GM21528 (cell line): ENCODE measurements around the gene PLCD3.

Experiments used
- ATAC-seq: cut with Tn5 transposase; IDR thresholded peaks from one replicate; pipeline ENCODE4 v1.9.1; 2021; ENCODE audit warnings: mild to moderate bottlenecking, moderate library complexity; ENCODE audit not compliant: unreplicated experiment, low FRiP score

PLCD3 gene

GRCh38 chr17:45150911-45151809, 18.8 kb upstream of the PLCD3 start:
- no peak for ATAC-seq

GRCh38 chr17:45149669-45150664, 17.7 kb upstream of the PLCD3 start:
- no peak for ATAC-seq

DNA sequence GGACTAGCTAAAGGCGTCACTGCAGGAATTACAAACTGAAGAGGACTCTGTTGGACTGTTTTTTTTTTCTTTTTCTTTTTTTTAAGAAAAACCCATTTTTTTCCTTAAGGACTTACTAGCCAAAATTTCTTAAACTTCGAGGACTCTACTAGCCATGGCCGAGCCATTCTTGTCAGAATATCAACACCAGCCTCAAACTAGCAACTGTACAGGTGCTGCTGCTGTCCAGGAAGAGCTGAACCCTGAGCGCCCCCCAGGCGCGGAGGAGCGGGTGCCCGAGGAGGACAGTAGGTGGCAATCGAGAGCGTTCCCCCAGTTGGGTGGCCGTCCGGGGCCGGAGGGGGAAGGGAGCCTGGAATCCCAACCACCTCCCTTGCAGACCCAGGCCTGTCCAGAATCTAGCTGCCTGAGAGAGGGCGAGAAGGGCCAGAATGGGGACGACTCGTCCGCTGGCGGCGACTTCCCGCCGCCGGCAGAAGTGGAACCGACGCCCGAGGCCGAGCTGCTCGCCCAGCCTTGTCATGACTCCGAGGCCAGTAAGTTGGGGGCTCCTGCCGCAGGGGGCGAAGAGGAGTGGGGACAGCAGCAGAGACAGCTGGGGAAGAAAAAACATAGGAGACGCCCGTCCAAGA, 16.8 kb upstream of the PLCD3 start:
- peak; percentile 26 for ATAC-seq

- ATAC-seq, result peak; percentile 72
Measured at GRCh38 chr17:45148183-45149036, 16.1 kb upstream of the PLCD3 start, which contains the start of gene HEXIM1. Gene HEXIM1, plus strand, starts transcription at chr17:45148475. Its CDS starts 716 bp downstream, at chr17:45149191.

DNA sequence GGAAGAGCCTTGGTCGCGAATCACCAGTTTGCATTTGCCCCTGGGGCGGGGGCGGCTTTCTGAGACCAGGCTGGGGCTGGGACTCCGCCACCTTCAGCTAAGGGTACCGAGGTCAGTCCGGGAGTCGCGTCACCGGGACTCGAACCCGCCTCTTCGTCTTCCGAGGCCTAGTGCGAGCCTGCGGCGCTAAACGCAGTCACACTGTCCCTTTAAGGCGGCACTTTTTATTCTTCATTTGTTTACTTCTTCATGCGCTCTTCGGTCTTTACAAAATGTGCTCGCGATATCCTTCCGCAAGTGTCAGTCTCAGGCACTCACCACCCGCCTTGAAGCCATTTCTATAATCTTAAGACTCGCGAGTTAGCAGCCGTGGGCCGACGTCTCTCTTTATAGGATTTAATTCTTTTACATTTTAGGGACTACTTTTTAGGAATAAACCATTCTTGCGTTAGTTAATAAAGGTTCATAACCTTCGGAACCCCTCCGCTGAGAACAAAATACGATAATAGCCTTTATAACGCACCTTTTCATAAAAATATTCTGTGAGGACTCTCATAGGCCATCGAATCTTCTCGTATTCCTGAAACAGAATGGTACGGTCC, 15.4 kb upstream of the PLCD3 start:
- ATAC-seq, result no peak

DNA sequence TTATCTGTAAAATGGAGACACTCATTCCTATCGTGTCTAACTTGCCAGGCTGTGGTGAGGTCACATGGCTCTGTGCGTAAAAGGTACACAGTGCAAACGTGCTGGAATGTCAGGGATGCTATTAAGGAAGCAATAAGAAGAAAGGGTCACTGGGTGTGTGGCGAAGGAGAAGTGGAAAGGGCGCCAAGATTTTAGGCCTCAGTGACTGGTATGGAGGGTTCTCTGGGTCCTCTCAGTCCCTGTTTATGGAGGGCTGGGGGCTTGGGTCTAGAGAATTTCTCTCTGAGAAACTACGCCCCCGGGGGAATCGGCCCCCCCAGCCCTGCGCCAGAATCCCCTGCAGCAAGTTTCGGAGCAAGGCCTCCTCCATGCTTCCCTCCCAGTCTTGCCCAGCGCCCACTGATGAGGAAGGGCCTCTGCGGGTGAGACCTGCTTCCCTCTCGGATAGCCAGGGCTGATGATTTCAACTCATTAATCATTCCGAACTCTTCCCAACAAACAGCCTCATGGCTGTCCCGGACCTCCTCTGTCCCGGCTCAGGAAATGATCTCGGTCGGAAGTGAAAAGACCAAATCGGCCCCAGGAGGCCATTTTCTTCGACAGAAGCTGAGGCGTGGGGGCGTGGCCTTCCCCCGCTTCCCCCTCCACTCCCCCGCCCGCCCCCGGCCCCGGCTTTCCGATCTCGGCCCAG, 14.7 kb upstream of the PLCD3 start:
- ATAC-seq, result no peak

- ATAC-seq, result no peak
Measured at GRCh38 chr17:45146592-45146889, 14.2 kb upstream of the PLCD3 start.

DNA sequence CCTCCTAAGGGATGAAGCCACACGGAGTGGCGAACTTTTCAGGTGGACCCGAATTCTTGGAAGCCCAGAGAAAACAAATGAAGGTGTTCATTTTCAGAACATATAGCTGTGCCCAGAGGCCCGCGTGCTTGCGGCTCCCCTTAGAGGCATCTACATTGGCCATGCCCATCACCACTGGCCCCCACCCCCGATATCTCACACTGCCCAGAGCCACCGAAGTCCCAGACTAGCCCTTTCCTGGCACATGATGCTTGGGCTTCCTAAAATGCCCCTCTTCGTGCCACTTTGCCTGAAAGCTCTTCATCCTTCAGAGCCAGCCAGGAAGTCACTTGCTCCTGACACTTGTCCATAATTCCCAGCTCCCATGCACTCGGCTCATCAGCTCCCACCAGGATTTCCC, 13.9 kb upstream of the PLCD3 start:
- ATAC-seq, result no peak

- no peak for ATAC-seq
Measured at GRCh38 chr17:45145035-45145389, 12.7 kb upstream of the PLCD3 start.

GRCh38 chr17:45144199-45145034, 12.1 kb upstream of the PLCD3 start:
- no peak for ATAC-seq

- ATAC-seq, result no peak
Measured at GRCh38 chr17:45143767-45144198, 11.5 kb upstream of the PLCD3 start.

DNA sequence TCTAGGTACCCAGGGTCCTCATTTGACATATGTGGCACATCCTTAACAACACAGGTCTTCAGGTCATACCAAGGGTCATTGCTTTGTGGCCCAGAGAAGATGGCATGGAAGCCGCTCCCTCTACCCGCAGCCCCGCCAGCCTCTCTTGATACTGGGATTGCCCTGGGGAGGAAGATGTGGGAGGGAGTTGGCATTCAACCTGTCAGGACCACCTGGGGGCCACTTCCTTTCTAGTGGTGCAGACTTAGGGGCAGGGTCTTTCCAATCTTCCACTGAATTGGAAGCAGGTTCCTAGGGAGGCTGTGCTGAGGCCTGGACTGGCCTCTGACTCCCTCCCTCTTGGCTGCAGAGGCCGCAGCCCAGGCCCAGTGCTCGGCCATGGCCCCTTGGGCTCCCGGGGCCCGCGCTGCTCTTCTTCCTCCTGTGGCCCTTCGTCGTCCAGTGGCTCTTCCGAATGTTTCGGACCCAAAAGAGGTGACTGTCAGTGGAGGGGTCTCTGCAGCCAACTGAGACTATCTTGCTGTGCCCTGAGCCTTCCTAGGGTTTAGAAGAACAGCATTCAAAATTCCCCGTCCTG, 10.9 kb upstream of the PLCD3 start:
- ATAC-seq, result no peak

GRCh38 chr17:45139533-45139920, 7.2 kb upstream of the PLCD3 start:
- no peak for ATAC-seq

DNA sequence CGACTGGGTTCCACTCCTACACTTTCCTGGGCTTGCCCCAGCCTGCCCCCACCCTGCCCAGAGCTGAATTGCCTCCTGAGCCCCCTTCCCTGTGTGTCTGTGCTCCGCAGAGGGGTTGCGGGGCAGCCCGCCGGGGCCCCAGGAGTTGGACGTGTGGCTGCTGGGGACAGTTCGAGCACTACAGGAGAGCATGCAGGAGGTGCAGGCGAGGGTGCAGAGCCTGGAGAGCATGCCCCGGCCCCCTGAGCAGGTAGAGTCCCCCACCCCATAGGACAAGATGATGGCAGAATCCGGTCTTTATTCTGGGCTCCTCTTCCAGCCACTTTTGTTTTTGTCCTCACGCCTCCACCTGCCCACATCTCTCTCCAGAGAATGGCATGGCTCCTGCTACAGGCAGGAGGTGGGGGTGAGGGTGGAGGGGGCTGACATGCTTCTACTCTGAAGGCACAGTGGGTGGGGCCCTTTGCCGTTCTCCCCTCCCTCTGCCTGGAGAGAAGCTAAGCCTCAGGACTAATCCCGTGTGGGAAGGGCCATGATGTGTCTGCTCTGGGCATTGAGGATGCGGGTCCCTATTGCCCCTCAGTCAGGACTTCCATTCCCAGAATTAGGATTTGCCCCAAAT, 6.7 kb upstream of the PLCD3 start:
- no peak for ATAC-seq

DNA sequence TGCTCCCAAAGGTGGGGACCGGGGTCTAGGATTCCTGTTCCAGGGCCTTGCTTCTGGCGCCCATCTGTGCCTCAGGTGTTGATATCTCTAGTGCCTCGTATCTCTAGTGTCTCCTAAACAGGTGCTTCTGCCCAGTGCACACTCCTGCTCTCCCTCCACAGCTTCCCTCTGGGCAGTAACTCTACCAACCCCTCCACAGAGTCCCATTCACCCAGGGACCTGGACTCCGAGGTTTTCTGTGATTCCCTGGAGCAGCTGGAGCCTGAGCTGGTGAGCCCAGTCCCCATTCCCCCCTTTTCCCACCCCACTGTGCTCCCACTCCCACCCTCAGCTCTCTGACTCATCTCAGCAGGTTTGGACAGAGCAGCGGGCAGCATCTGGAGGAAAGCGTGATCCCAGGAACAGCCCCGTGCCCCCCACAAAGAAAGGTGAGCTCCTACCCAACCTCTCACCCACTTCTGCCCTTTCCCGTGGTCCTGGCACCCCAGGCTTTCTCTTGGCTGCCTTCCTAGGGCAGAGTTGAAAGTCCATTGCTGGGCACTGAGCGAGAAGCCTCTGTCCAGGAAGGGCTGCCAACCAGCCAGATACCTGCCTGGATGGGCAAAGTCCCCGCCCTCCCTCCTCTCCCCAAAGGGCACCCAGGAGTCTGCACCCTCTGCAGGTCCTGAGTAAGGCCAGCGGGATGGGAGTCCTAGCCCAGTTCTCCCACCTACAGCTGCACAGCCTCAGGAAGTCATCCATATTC, 5.4 kb upstream of the PLCD3 start:
- ATAC-seq, result no peak

DNA sequence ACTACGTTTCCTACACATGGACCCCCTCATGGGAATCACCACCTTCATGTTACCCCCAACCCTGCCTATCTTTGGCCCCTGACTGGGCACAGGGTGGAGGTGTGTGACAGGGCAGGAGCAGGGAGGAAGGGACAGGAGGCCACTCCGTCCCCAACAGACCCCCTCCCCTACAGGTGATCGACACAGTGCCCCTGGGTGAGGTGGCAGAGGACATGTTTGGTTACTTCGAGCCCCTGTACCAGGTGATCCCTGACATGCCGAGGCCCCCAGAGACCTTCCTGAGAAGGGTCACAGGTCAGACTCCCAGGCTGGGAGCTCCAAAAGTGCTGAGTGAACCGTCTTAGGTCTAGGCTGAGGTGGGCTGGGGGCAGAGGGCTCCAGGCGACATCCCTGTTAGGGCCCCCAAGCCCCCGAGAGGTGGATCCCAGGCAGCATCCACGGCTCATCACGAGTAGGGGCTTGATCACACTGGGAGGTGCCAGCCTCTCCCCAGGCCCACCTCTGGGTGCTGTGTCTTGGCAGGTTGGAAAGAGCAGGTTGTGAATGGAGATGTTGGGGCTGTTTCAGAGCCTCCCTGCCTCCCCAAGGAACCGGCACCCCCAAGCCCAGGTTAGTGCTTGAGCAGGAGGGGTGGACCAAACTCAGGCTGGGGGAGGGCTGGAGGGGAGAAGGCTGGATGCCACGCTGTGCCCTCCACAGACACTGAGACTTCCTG, 4.7 kb upstream of the PLCD3 start:
- no peak for ATAC-seq
